Testis (tissue), 2 donors: Measurements from ENCODE around the gene HSD17B12.

Source experiments
- CTCF ChIP-seq, 3 experiments: fragments of 450-650 bp in 2 of 3; fragments of 200-600 bp in 1 of 3; sonication (generic) in 1 of 3; IDR thresholded peaks; one replicate each; pipeline ENCODE4 v1.5.1; 2016 to 2019; ENCODE audit warnings: antibody characterized with exemption in 3 of 3, mild to moderate bottlenecking in 2 of 3, moderate library complexity in 1 of 3
- POLR2A ChIP-seq: fragments of 450-650 bp; IDR thresholded peaks from one replicate; pipeline ENCODE4 v1.6.1; 2017; ENCODE audit warnings: antibody characterized with exemption, mild to moderate bottlenecking, moderate library complexity

DNA sequence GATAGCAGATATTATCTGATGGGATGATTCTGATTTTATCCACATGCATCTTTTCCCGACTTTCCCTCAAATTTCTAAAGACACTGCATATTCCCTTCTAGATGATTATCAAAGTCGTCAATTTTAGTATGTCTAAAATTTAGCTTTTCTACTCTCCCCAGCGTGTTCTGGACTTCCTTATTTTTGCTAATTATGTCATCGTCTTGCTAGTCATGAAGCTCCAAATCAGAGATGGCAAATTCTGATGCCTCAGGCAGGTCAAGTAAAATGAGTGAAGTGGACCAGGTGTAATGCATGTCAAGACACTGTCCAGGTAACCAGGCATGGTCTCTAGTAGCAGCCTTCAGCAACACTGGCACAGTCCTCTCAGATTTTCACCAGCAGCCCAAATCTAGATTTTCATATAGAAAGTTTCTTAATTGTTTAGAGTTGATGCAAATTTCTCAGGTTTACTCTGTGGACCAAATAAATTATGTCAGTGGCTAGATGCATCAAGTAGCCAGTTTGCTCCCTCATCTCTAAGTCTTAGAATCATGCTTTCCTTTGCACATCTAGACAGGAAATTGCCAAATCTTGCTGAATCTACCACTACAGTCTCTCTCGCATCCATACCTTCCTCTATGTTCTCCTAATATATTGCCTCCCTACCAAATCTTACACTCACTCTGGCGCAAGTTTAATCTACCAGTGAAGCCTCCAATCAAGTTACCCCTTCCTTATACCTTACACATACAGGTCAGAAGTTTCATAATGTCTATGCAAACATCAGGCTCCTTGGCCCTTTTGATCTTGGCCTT lies 10.6 kb downstream of the HSD17B12 start:
- TF ChIP-seq CTCF (IDR thresholded peaks at IDR 0.05) (no peak), POLR2A (no peak)
